Parathyroid adenoma (tissue), 2 donors: ENCODE measurements around the gene GALNT9.

Experiments used
- H2AFZ ChIP-seq: fragments of 300-600 bp; sonication (generic); one replicate; pipeline ENCODE4 v1.7.0; 2017; ENCODE audit warnings: antibody characterized with exemption, mild to moderate bottlenecking
- H3K27ac ChIP-seq: fragments of 300-600 bp; sonication (generic); one replicate; pipeline ENCODE4 v1.7.0; 2017
- H3K27me3 ChIP-seq: fragments of 300-600 bp; sonication (generic); one replicate; pipeline ENCODE4 v1.7.0; 2017; ENCODE audit warnings: low read length; ENCODE audit not compliant: control insufficient read depth, insufficient read depth
- H3K36me3 ChIP-seq: fragments of 300-600 bp; sonication (generic); one replicate; pipeline ENCODE4 v1.7.0; 2017; ENCODE audit warnings: low read length; ENCODE audit not compliant: control insufficient read depth, insufficient read depth
- H3K4me1 ChIP-seq: fragments of 300-600 bp; sonication (generic); one replicate; pipeline ENCODE4 v1.7.0; 2017; ENCODE audit warnings: control low read depth
- H3K4me2 ChIP-seq: fragments of 300-600 bp; sonication (generic); one replicate; pipeline ENCODE4 v1.7.0; 2017; ENCODE audit warnings: low read length
- H3K4me3 ChIP-seq: fragments of 300-600 bp; sonication (generic); one replicate; pipeline ENCODE4 v1.7.0; 2017; ENCODE audit warnings: low read depth, low read length
- H3K79me2 ChIP-seq: fragments of 300-600 bp; sonication (generic); one replicate; pipeline ENCODE4 v1.7.0; 2017; ENCODE audit warnings: control low read depth
- H3K9ac ChIP-seq: fragments of 300-600 bp; sonication (generic); one replicate; pipeline ENCODE4 v1.7.0; 2017; ENCODE audit warnings: mild to moderate bottlenecking
- H3K9me3 ChIP-seq: fragments of 300-600 bp; sonication (generic); one replicate; pipeline ENCODE4 v1.7.0; 2017; ENCODE audit warnings: low read length; ENCODE audit not compliant: control insufficient read depth
- CTCF ChIP-seq: fragments of 300-600 bp; sonication (generic); IDR thresholded peaks from one replicate; pipeline ENCODE4 v1.7.0; 2017; ENCODE audit warnings: antibody characterized with exemption, mild to moderate bottlenecking
- donor health status: primary hyperparathyroidism.

GALNT9 gene

GRCh38 chr12:132277949-132278348 is 51.4 kb downstream of the GALNT9 start:
- Histone ChIP-seq H3K27me3 (peaks cover 3% of the 10 kb centered on the region), H3K4me1 (peaks cover 34% of the 10 kb centered on the region), H3K27ac (no peak overlapping the region), H3K9me3 (no peaks in the 10 kb centered on the region), H3K9ac (no peak overlapping the region), H2AFZ (no peak overlapping the region), H3K79me2 (no peaks in the 10 kb centered on the region), H3K4me3 (no peak overlapping the region), H3K4me2 (no peak overlapping the region), H3K36me3 (no peaks in the 10 kb centered on the region)
- TF ChIP-seq CTCF = no peak

GRCh38 chr12:132277374-132277941 is 51.9 kb downstream of the GALNT9 start:
- Histone ChIP-seq H3K27me3 (peaks cover 3% of the 10 kb centered on the region), H3K4me2 (no peak overlapping the region), H3K4me3 (no peak overlapping the region)

GRCh38 chr12:132276827-132277373 is 52.5 kb downstream of the GALNT9 start:
- Histone ChIP-seq H3K79me2 (no peaks in the 10 kb centered on the region), H3K36me3 (no peaks in the 10 kb centered on the region), H3K4me2 (no peak overlapping the region), H3K27me3 (peaks cover 3% of the 10 kb centered on the region), H3K4me1 (peaks cover 25% of the 10 kb centered on the region), H2AFZ (no peak overlapping the region), H3K4me3 (no peak overlapping the region), H3K9me3 (no peaks in the 10 kb centered on the region), H3K9ac (no peak overlapping the region), H3K27ac (no peak overlapping the region)
- TF ChIP-seq CTCF = no peak

More at GRCh38 chr12:132277374-132277941, 51.9 kb downstream of the GALNT9 start:
- no peak overlapping the region for H3K9ac ChIP-seq
- no peaks in the 10 kb centered on the region for H3K36me3 ChIP-seq
- no peak overlapping the region for H2AFZ ChIP-seq
- H3K79me2 ChIP-seq = no peaks in the 10 kb centered on the region
- H3K27ac ChIP-seq = no peak overlapping the region
- peaks cover 31% of the 10 kb centered on the region for H3K4me1 ChIP-seq
- no peak for TF ChIP-seq CTCF
- no peaks in the 10 kb centered on the region for H3K9me3 ChIP-seq

GRCh38 chr12:132276066-132276826 is 53.1 kb downstream of the GALNT9 start:
- Histone ChIP-seq H3K79me2 (no peaks in the 10 kb centered on the region), H3K4me2 (no peak overlapping the region), H3K36me3 (no peaks in the 10 kb centered on the region), H3K4me1 (peaks cover 20% of the 10 kb centered on the region), H3K9me3 (no peaks in the 10 kb centered on the region), H2AFZ (no peak overlapping the region), H3K4me3 (no peak overlapping the region), H3K9ac (no peak overlapping the region), H3K27ac (no peak overlapping the region), H3K27me3 (peaks cover 3% of the 10 kb centered on the region)
- no peak for TF ChIP-seq CTCF
